VCaP (cell line): ENCODE data around the gene TNFRSF13B.
"Not testable (repeated sequence)": the region's sequence is repeated elsewhere in the genome, so short reads cannot be mapped to it uniquely, and the experiment has no call there.

Experiments used
- H3K27ac ChIP-seq: fragments of 450-650 bp; 2 replicates; pipeline ENCODE4 v1.5.1; 2017
- TF ChIP-seq, protein P1 (sequence below): fragments of 450-650 bp; conservative IDR thresholded peaks from 2 replicates; pipeline ENCODE4 v1.5.1; 2017; ENCODE audit warnings: mild to moderate bottlenecking, moderate library complexity

TNFRSF13B gene

DNA sequence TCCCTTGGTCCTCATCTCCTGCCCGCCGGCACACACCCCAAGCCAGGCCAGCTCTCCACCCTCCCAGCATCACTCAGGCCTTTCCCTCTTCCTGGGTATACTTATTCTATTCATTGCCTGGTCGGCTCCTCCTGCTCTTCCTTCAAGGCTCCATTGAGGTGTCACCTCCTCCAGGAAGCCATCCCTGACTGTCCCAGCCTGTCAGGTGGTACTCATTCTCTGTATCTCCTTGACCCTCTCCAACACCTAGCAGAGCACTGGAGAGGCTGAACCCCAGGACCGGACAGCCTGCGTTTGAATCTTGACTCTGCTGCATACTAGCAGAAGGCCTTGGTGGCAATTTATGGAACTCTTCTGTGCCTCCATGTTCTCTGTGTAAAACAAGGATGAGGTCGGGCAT, 428 bp upstream of the TNFRSF13B start:
- TF ChIP-seq, protein P1, sequence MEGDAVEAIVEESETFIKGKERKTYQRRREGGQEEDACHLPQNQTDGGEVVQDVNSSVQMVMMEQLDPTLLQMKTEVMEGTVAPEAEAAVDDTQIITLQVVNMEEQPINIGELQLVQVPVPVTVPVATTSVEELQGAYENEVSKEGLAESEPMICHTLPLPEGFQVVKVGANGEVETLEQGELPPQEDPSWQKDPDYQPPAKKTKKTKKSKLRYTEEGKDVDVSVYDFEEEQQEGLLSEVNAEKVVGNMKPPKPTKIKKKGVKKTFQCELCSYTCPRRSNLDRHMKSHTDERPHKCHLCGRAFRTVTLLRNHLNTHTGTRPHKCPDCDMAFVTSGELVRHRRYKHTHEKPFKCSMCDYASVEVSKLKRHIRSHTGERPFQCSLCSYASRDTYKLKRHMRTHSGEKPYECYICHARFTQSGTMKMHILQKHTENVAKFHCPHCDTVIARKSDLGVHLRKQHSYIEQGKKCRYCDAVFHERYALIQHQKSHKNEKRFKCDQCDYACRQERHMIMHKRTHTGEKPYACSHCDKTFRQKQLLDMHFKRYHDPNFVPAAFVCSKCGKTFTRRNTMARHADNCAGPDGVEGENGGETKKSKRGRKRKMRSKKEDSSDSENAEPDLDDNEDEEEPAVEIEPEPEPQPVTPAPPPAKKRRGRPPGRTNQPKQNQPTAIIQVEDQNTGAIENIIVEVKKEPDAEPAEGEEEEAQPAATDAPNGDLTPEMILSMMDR, result no peak
- H3K27ac ChIP-seq, result no peak overlapping the region

GRCh38 chr17:16969931-16970906, 1.7 kb downstream of the TNFRSF13B start:
- TF ChIP-seq, protein P1, result no peak
- H3K27ac ChIP-seq, result no peak overlapping the region

DNA sequence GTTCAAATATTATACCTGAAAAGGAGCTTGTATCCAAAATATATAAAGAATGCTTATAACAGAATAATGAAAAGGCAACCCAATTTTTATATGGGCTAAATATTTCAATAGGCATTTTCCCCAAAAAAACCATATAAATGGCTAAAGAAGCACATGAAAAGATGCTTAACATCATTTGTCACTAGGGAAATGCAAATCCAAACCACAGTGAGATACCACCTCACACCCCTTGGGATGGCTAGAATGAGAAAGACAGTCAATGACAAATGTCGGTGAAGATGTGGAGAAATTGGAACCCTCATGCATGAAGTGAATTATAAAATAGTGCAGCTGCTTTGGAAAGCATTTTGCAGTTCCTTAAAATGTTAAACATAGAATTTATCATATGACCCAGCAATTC, 3.1 kb downstream of the TNFRSF13B start:
- no peak overlapping the region for H3K27ac ChIP-seq
- TF ChIP-seq, protein P1, result no peak

DNA sequence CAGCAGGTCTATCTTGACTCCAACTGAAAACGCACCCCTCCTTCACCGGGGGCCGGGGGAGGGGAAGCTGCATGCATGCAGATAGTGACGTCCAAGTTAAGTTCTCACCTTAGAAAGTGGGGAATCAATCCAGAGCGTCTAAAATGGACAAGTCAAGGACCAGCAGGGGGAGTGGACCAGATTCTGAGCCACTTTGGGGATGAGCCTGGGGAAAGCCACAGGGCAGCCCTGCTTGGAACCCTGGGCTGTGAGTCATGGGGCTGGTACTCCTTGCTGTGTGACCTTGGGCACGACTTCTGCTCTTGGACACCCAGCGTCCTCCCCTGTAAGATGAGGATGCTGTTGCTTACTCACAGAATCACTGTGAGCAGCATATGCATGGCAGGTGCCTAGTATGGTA, 9.1 kb downstream of the TNFRSF13B start:
- H3K27ac ChIP-seq, result no peak overlapping the region
- TF ChIP-seq, protein P1, result no peak

DNA sequence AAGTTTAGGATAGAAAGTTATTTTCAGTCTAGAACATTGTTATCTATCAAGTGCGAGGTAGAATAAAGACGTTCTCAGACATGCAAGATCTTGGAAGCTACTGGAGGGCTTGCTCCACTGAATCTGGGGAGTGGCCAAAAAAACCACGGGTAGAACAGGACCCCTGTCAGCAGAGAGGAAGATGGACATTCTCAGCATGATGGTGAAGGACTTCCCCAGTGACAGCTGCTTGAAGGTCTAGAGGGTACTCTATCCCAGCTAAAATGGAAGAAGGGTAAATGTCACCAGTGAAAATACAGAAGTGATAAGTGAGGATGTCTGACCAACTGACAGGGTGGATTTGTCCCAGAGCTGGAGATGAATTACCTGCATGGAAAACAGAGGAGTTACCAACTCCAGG, 10.1 kb downstream of the TNFRSF13B start:
- TF ChIP-seq, protein P1, result no peak
- H3K27ac ChIP-seq, result no peak overlapping the region

DNA sequence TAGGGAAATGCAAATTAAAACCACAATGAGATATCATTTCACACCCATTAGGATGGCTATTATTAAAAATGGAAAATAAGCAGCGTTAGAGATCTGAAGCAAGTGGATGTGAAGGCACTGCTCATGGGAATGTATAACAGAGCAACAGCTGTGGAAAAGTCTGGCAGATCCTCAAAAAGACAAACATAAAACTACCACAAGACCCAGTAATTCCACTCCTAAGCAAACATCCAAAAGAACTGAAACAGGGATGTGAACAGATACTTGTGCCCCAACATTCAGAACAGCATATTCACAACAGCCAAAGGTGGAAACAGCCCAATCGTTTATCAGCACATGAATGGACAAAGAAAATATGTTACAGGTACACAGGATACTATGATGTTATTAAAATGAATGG, 10.9 kb downstream of the TNFRSF13B start:
- H3K27ac ChIP-seq, result not testable (repeated sequence)

GRCh38 chr17:16955011-16955410, 16.9 kb downstream of the TNFRSF13B start:
- not testable (repeated sequence) for H3K27ac ChIP-seq

DNA sequence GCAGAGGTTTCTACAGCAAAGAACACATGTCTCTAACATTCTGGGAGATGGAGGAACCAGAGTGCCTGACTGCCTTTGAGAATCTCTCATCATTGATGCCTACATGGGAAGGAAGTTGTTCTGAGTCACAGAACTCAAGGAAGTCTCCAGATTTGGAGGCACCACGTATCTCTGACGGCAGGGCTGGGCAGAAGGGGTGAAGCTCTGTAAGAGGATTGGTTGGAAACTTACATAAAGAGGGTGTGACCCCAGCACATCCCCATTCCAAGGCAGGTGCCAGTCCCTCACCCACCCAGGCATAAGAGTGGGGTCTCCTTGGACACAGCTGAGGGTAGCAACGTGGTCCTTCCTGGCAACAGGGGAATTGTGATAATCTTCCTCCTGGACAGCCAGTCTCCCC, 17.4 kb downstream of the TNFRSF13B start:
- no peak overlapping the region for H3K27ac ChIP-seq
- TF ChIP-seq, protein P1, result no peak
